HFF-Myc (cell line): ENCODE measurements around the gene ABCA12.
A peak's percentile ranks its signal among the peaks of the same experiment; 100 is the strongest.

ENCODE experiments used
- DNase-seq: peaks from one replicate; pipeline ENCODE4 v3.0.0-alpha.2; 2011; ENCODE audit warnings: low read depth; ENCODE audit errors: extremely low read depth
- H3K4me3 ChIP-seq: replicated peaks from 2 replicates; pipeline ENCODE4 v1.5.1; 2011; ENCODE audit warnings: low read depth, mild to moderate bottlenecking, control low read depth, low read length
- TF ChIP-seq, protein P1 (sequence below): IDR thresholded peaks from 2 replicates; pipeline ENCODE4 v1.5.1; 2012; ENCODE audit warnings: mild to moderate bottlenecking, low read depth, low read length, control low read depth; ENCODE audit errors: missing control alignments

ABCA12 gene

DNA sequence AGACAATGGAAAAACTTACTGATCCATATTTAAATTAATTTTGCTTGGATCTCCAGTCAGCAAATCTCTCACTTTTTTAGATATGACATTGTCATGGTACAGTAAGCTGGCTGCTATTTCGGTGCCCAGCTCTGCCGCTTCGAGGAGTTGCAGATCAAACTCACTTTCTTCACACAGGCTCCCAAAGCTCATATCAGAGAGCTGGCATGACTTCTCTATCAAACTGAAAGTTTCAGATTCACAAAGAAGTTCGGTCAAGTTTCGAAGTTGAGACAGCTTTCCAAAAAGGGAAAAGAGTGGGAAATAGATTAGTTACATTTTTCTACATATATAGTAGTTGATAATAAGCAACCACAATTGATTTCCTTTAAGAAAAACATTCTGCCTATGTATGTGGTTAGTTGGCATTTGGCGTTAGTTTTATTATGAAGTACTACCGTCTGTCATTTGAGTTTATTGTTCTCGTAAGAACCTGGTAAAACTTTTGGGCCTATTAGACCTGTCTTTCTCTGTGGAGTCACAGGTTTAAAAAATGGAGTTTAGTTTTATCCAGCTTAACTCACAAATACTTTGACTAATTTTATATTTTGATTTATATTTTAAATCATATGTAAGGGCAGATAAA lies 118.8 kb downstream of the ABCA12 start:
- no peak overlapping the region for H3K4me3 ChIP-seq
- TF ChIP-seq, protein P1, sequence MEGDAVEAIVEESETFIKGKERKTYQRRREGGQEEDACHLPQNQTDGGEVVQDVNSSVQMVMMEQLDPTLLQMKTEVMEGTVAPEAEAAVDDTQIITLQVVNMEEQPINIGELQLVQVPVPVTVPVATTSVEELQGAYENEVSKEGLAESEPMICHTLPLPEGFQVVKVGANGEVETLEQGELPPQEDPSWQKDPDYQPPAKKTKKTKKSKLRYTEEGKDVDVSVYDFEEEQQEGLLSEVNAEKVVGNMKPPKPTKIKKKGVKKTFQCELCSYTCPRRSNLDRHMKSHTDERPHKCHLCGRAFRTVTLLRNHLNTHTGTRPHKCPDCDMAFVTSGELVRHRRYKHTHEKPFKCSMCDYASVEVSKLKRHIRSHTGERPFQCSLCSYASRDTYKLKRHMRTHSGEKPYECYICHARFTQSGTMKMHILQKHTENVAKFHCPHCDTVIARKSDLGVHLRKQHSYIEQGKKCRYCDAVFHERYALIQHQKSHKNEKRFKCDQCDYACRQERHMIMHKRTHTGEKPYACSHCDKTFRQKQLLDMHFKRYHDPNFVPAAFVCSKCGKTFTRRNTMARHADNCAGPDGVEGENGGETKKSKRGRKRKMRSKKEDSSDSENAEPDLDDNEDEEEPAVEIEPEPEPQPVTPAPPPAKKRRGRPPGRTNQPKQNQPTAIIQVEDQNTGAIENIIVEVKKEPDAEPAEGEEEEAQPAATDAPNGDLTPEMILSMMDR: no peak
- DNase-seq: no peak

DNA sequence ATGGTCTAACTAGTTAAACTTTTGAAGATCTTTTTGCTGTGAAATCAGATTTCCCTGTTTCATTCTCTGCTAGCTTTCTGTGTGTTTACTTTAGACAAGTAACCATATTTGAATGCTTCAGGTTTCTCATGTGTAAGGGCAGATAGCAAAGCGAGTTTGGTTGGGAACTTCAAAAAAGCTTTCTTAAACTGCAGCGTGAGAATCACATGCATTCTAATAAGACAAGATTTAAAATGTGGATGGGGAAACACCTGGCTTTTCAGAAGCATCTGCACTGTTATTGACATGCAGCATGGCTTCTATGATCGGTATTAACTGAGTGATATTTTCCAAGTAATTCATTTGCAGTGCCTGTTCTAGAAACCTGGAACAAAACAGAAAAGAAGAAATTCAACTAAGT lies 119.3 kb downstream of the ABCA12 start:
- no peak for DNase-seq
- TF ChIP-seq, protein P1: no peak
- no peak overlapping the region for H3K4me3 ChIP-seq

DNA sequence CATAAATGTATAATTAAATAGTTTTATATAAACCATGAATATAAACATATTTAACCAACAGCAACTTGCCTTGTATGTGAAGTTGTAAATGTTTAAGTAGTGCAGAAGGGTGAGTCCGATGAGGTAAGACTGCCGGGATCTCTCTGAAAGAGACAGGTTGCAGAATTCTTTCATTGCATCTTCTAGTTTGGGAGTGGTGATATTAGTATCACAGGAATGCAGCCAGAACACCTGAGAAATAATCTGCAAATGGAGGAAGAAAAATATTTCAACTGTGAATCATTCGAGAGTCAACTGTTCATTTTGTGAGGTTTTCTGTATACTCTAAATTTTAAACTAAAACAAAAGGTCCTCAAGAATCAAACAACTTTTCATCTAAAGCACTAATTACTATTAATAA lies 123.0 kb downstream of the ABCA12 start:
- no peak overlapping the region for H3K4me3 ChIP-seq
- DNase-seq: no peak
- TF ChIP-seq, protein P1: no peak

DNA sequence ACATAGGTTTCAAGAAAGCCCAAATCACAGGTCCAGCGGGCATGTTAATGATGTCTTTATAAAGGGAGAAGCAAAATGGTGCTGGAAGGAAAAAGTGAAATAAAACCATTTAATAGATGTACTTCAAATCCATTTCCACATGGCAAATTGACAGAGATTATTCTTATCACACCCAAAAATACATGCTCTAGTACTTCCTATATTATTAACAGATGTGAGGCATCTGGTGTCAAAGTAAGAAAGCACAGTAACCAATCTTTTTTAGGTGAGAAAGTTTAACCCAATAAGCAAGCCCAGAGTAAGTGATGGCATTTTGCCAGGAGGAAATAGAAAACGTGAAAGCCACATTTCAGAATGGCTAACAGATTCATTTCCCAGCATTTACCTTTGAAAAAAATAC lies 128.0 kb downstream of the ABCA12 start:
- H3K4me3 ChIP-seq: no peak overlapping the region
- no peak for DNase-seq
- TF ChIP-seq, protein P1: no peak

DNA sequence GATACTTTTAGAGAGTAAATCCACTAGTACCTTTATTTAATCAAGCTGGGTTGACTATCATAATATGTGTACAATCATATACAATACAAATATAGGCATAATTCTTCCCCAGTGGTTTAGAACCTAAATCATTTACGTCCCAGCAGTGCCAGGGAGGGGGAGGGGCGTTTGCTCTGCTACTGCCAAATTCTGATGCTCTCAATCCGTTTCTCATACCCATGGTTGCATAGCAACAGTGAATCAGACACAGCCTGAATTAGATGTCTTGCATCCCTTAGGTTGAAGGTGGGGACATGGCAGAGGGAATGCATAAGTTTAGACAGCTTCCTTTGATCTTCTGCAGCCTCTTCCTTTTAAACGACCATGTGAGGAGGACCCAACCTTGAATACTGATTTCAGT lies 135.4 kb downstream of the ABCA12 start:
- DNase-seq: no peak
- TF ChIP-seq, protein P1: no peak
- no peak overlapping the region for H3K4me3 ChIP-seq

DNA sequence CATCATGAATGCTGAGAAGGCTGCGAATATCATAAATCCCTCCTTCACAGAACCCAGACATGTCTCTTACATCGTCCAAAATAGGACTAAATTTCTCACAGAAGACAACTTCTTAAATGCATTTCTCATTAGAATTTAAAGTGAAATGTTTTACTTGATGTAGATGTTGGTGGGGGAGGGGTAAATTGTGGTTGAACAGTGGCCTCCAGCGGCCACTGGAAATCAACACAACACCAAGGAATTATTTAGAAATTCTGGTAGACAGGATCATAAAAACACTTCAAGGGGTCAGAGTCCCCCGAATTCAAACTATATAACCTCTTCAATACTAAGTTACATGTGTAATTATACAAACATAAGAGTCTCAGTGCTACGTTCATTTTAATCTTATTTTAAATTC lies 135.9 kb downstream of the ABCA12 start:
- DNase-seq: no peak
- no peak overlapping the region for H3K4me3 ChIP-seq

More for the DNA sequence above, 135.9 kb downstream of the ABCA12 start:
- TF ChIP-seq, protein P1: peak; percentile 44
